K562 (cell line): ENCODE measurements around the gene CHN1. TPM values are rescaled to one million over a fixed set of nuclear protein-coding genes. Genes with fewer than 3 reads are reported as not detected.

Source experiments
- ATAC-seq: fragments of 200-7000 bp; cut with Tn5 transposase; 3 replicates; pipeline ENCODE4 v1.9.1; 2020; ENCODE audit warnings: moderate library complexity
- BruUV-seq: library from RNA; stranded (reverse); fragments of 400-500 nt; replicated peaks from 2 replicates; lab custom pipeline; 2021; lab: Mats Ljungman, UMichigan
- CTCF ChIA-PET: fragments of 300-600 bp; formaldehyde crosslinking; extraction: SDS; loops from one replicate; lab custom pipeline; 2021; ENCODE audit warnings: low intra/inter-chr PET ratio; lab: Yijun Ruan, JAX
- POLR2A ChIA-PET: fragments of 300-600, 350-650 bp; sonication (Branson Sonifier 250); formaldehyde crosslinking; extraction: SDS; loops from one replicate; lab custom pipeline; 2021; ENCODE audit warnings: antibody characterized with exemption, inconsistent platforms; lab: Yijun Ruan, JAX
- DNase-seq, 4 experiments: peaks; one replicate each; pipeline versions ENCODE4 v3.0.0 to v3.0.0-alpha.2; 2011 to 2018; ENCODE audit warnings: low spot score in 3 of 4, mixed read lengths in 3 of 4; ENCODE audit errors: extremely low read depth in 1 of 4
- FAIRE-seq: peaks from 2 replicates; lab custom pipeline; 2011; peaks lifted over from hg19 to GRCh38; lab: Jason Lieb, UNC
- H2AFZ ChIP-seq: 2 replicates; pipeline ENCODE4 v1.6.0; 2011; ENCODE audit warnings: low read depth, low read length, control low read depth, inconsistent platforms
- H3K27ac ChIP-seq: fragments of 200-600 bp; 3 replicates; pipeline ENCODE4 v1.8.0; 2011; ENCODE audit warnings: low read depth, mild to moderate bottlenecking, control low read depth, inconsistent platforms, low read length, moderate library complexity, mixed read lengths; ENCODE audit errors: extremely low read depth
- H3K27me3 ChIP-seq, 2 experiments: fragments of 300-600 bp in 1 of 2; 2 replicates in 1 of 2; 3 replicates in 1 of 2; pipeline versions ENCODE4 v1.6.0 to v1.8.0; 2011; ENCODE audit warnings: inconsistent platforms in 2 of 2, low read length in 2 of 2, mild to moderate bottlenecking in 1 of 2, mixed read lengths in 1 of 2, moderate library complexity in 1 of 2; ENCODE audit not compliant: control insufficient read depth in 2 of 2, insufficient read depth in 2 of 2
- H3K36me3 ChIP-seq: fragments of 300-600 bp; 3 replicates; pipeline ENCODE4 v1.8.0; 2011; ENCODE audit warnings: mild to moderate bottlenecking, low read length, inconsistent platforms; ENCODE audit not compliant: control insufficient read depth, insufficient read depth
- H3K4me1 ChIP-seq, 2 experiments: fragments of 200-600 bp in 1 of 2; replicated peaks in 1 of 2; 2 replicates in 1 of 2; 3 replicates in 1 of 2; pipeline versions ENCODE4 v1.5.1 to v1.8.0; 2011; ENCODE audit warnings: inconsistent platforms in 2 of 2, low read length in 2 of 2, mild to moderate bottlenecking in 1 of 2, mixed read lengths in 1 of 2, moderate library complexity in 1 of 2; ENCODE audit not compliant: control insufficient read depth in 2 of 2, insufficient read depth in 2 of 2
- H3K4me2 ChIP-seq: 2 replicates; pipeline ENCODE4 v1.6.1; 2011; ENCODE audit warnings: low read length, control low read depth, inconsistent platforms, mixed read lengths; ENCODE audit not compliant: insufficient read depth
- H3K4me3 ChIP-seq: fragments of 200-600 bp; sonication (generic), shearing (Covaris generic); 2 replicates; pipeline ENCODE4 v1.5.1; 2016; ENCODE audit warnings: control low read depth, inconsistent platforms
- H3K79me2 ChIP-seq: fragments of 200-600 bp; 3 replicates; pipeline ENCODE4 v1.8.0; 2011; ENCODE audit warnings: low read length, inconsistent platforms; ENCODE audit not compliant: control insufficient read depth, insufficient read depth
- H3K9ac ChIP-seq, 2 experiments: 2 replicates each; pipeline versions ENCODE4 v1.6.0 to v1.6.1; 2011; ENCODE audit warnings: low read depth in 2 of 2, low read length in 2 of 2, control low read depth in 1 of 2, inconsistent platforms in 1 of 2, mild to moderate bottlenecking in 1 of 2, mixed read lengths in 1 of 2; ENCODE audit not compliant: insufficient read depth in 1 of 2
- H3K9me1 ChIP-seq: one replicate; pipeline ENCODE4 v1.6.0; 2011; ENCODE audit warnings: inconsistent platforms, mild to moderate bottlenecking, low read length, moderate library complexity; ENCODE audit not compliant: control insufficient read depth, insufficient read depth
- H3K9me3 ChIP-seq: replicated peaks from 2 replicates; pipeline ENCODE4 v1.5.1; 2011; ENCODE audit warnings: low read depth, low read length, inconsistent platforms; ENCODE audit not compliant: control insufficient read depth, insufficient read depth
- H4K20me1 ChIP-seq: replicated peaks from 2 replicates; pipeline ENCODE4 v1.6.1; 2011; ENCODE audit warnings: low read length, inconsistent platforms, mixed read lengths; ENCODE audit not compliant: control insufficient read depth, insufficient read depth
- CBX8 ChIP-seq: fragments of 200-600 bp; sonication (generic); IDR thresholded peaks from 2 replicates; pipeline ENCODE4 v1.6.1; 2012; ENCODE audit warnings: borderline replicate concordance, mixed run types, low read depth, mild to moderate bottlenecking, moderate library complexity, mixed read lengths, low read length, control low read depth, inconsistent platforms; ENCODE audit not compliant: poor library complexity, severe bottlenecking; ENCODE audit errors: extremely low read depth
- FOS ChIP-seq: IDR thresholded peaks from 3 replicates; pipeline ENCODE4 v1.6.1; 2011; ENCODE audit not compliant: insufficient read length; ENCODE audit errors: extremely low read depth
- FOXJ3 ChIP-seq: sonication (generic); formaldehyde crosslinking; IDR thresholded peaks from 2 replicates; pipeline ENCODE4 v1.4.0; 2020; ENCODE audit warnings: mild to moderate bottlenecking, missing genetic modification reagents
- HNRNPUL1 ChIP-seq: fragments of 200-400 bp; formaldehyde crosslinking; IDR thresholded peaks from 2 replicates; pipeline ENCODE4 v1.6.1; 2017; ENCODE audit warnings: low read length
- HOXB6 ChIP-seq: fragments of 250-450 bp; sonication (Bioruptor Pico); IDR thresholded peaks from 2 replicates; pipeline ENCODE4 v1.5.1; 2022; ENCODE audit warnings: mild to moderate bottlenecking, borderline replicate concordance
- NR2F6 ChIP-seq: fragments of 450-650 bp; formaldehyde crosslinking; IDR thresholded peaks from 2 replicates; pipeline ENCODE4 v1.4.0; 2020; ENCODE audit warnings: mild to moderate bottlenecking
- PTRF ChIP-seq: fragments of 450-650 bp; IDR thresholded peaks from 2 replicates; pipeline ENCODE4 v1.6.1; 2016; ENCODE audit warnings: mild to moderate bottlenecking, missing genetic modification characterization, missing compliant biosample characterization
- RBBP5 ChIP-seq: fragments of 200-600 bp; sonication (generic); IDR thresholded peaks from 2 replicates; pipeline ENCODE4 v1.6.1; 2012; ENCODE audit warnings: borderline replicate concordance, mild to moderate bottlenecking, low read length, control low read depth, inconsistent platforms; ENCODE audit not compliant: insufficient read depth, poor library complexity, severe bottlenecking
- SIN3A ChIP-seq, 2 experiments: fragments of 150-350 bp in 1 of 2; IDR thresholded peaks; 2 replicates each; pipeline ENCODE4 v1.6.1; 2011 to 2016; ENCODE audit warnings: borderline replicate concordance in 2 of 2, low read depth in 2 of 2, low read length in 2 of 2, mild to moderate bottlenecking in 2 of 2, moderate library complexity in 2 of 2; ENCODE audit not compliant: control insufficient read depth in 1 of 2
- TAL1 ChIP-seq: fragments of 450-650 bp; IDR thresholded peaks from 2 replicates; pipeline ENCODE4 v1.6.1; 2016; ENCODE audit warnings: mild to moderate bottlenecking
- U2AF1 ChIP-seq: fragments of 200-400 bp; formaldehyde crosslinking; optimal IDR thresholded peaks from 2 replicates; pipeline ENCODE3; 2017; ENCODE audit warnings: mild to moderate bottlenecking, low read depth, low read length, moderate library complexity
- ZNF124 ChIP-seq: sonication (generic); formaldehyde crosslinking; IDR thresholded peaks from 2 replicates; pipeline ENCODE4 v1.8.1; 2022; ENCODE audit warnings: missing genetic modification reagents
- ZNF174 ChIP-seq: fragments of 250-450 bp; sonication (Bioruptor Pico); IDR thresholded peaks from 2 replicates; pipeline ENCODE4 v1.4.0; 2020; ENCODE audit warnings: mild to moderate bottlenecking
- ZNF175 ChIP-seq: fragments of 200-800 bp; sonication (Bioruptor generic); IDR thresholded peaks from 2 replicates; pipeline ENCODE4 v1.6.1; 2016; ENCODE audit warnings: low read depth, mild to moderate bottlenecking, missing genetic modification characterization, missing compliant biosample characterization
- WGBS: fragments of 100-300 bp; shearing (Covaris generic); methylation state at CpG from one replicate; pipeline ENCODE4 v1.1.6; 2016; ENCODE audit warnings: low coverage, mixed read lengths; ENCODE audit not compliant: insufficient coverage; ENCODE audit errors: missing lambda C conversion rate; 5-methylcytosine and 5-hydroxymethylcytosine counted together
- in situ Hi-C: fragments of 300-500 bp; cut with MboI; formaldehyde crosslinking; loops from 4 replicates; pipeline ENCODE4 v1.15.0; 2018; ENCODE audit warnings: inconsistent platforms, mixed read lengths
- intact Hi-C: fragments of 100-400 bp; cut with micrococcal nuclease; formaldehyde crosslinking; loops from 2 replicates; pipeline ENCODE4 v1.14.2; 2022
- polyA plus RNA-seq, 8 experiments: library from polyadenylated mRNA; depleted of rRNA in 4 of 8; stranded (reverse) in 5 of 8; unstranded in 3 of 8; fragments of >200 nt; fragmentation: Nextera tagmentation in 2 of 8; fragmentation: Illumina TruSeq in 1 of 8; extraction: Ambion mirVana in 2 of 8; extraction: Trizol in 1 of 8; gene quantifications; 2 replicates each; pipeline versions ENCODE4 v1.2.1 to v1.2.3, GENCODE V29; 2011 to 2014; ENCODE audit warnings: inconsistent platforms in 1 of 8, missing spikeins in 1 of 8
- total RNA-seq, 7 experiments: library from RNA; depleted of rRNA in 6 of 7; stranded (reverse); fragments of >200 nt in 6 of 7; fragmentation: Illumina TruSeq in 2 of 7; extraction: Trizol in 2 of 7; gene quantifications; 2 replicates each; pipeline versions ENCODE4 v1.2.1 to v1.2.3, GENCODE V29; 2011 to 2021; ENCODE audit warnings: low replicate concordance in 1 of 7
- TF ChIP-seq, protein P1 (sequence below): fragments of 250-450 bp; sonication (Bioruptor Pico); IDR thresholded peaks from 2 replicates; pipeline ENCODE4 v1.4.0; 2020; ENCODE audit warnings: mild to moderate bottlenecking, moderate library complexity, borderline replicate concordance
- TF ChIP-seq, protein P2 (sequence below): sonication (generic); formaldehyde crosslinking; IDR thresholded peaks from 2 replicates; pipeline ENCODE4 v1.8.0; 2022; ENCODE audit warnings: missing genetic modification reagents, mild to moderate bottlenecking, moderate library complexity, borderline replicate concordance

CHN1 gene
- total and polyA plus RNA-seq, 9 of the 15 experiments (the other 6 are each of a cell fraction or from before 2014, with no cell fraction given), result 0.17 to 2.0 (median 0.87) TPM

DNA sequence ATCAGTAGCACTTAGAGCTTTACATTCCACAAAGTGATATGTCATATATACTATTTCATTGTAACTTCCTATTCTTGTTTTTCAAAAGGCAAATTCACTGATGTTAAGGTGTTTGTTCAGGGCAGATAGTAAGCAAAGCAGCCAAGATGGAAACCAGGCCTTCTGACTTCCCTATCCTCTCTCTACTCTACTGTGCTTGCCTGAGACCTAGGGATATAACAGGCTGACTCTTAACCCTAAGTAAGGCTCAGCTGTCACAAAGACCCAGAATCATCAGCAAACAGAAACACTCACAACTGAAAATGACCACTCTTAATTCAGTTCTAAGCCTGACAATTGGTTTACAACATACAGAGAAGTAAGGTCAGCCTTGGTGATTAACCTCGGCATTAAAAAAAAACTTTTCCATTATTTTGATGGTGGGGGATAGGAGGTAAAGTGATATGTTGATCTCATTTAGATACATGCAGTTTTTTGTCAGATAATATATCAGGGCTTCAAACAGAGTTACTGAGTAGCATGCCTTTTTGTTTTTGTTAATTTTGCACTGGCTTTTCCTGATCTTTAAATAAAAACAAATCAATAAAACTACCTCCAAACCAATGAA lies 145.5 kb downstream of the CHN1 start:
- Histone ChIP-seq H4K20me1 (no peaks in the 10 kb centered on the region), H3K36me3 (no peaks in the 10 kb centered on the region), H2AFZ (no peak overlapping the region), H3K4me1 (no peaks in the 10 kb centered on the region), H3K4me3 (no peak overlapping the region), H3K27ac (no peak overlapping the region), H3K9me3 (no peaks in the 10 kb centered on the region), H3K9me1 (no peaks in the 10 kb centered on the region), H3K9ac (no peak overlapping the region), H3K79me2 (no peaks in the 10 kb centered on the region), H3K27me3 (no peaks in the 10 kb centered on the region), H3K4me2 (no peak overlapping the region)
- no peak for FAIRE-seq
- ATAC-seq, result no peak
- ChIA-PET CTCF (no interaction called here), POLR2A (interaction anchor here (0.7 kb wide), 1 partner anchor 1486 kb away, joined by 3 read pairs; no protein-coding TSS in a partner anchor)
- intact Hi-C loops, result no loop called here
- no TSS peak for BruUV-seq
- WGBS, result 0% methylated on average over 1 of the region's 1 CpG
- TF ChIP-seq CBX8 (no peak), U2AF1 (no peak), SIN3A (IDR thresholded peaks at IDR 0.05; ENCODE audit: borderline replicate concordance in 2 of 2, control insufficient read depth in 1 of 2, low read depth in 2 of 2, low read length in 2 of 2) (no peak), PTRF (tag) (no peak), RBBP5 (no peak), ZNF174 (CRISPR knock-in tag) (no peak), TAL1 (no peak), HNRNPUL1 (no peak), ZNF124 (CRISPR knock-in tag) (no peak), HOXB6 (CRISPR knock-in tag) (no peak), NR2F6 (CRISPR knock-in tag) (no peak), FOXJ3 (CRISPR knock-in tag) (no peak), ZNF175 (CRISPR knock-in tag) (no peak), FOS (no peak)
- TF ChIP-seq, protein P1, sequence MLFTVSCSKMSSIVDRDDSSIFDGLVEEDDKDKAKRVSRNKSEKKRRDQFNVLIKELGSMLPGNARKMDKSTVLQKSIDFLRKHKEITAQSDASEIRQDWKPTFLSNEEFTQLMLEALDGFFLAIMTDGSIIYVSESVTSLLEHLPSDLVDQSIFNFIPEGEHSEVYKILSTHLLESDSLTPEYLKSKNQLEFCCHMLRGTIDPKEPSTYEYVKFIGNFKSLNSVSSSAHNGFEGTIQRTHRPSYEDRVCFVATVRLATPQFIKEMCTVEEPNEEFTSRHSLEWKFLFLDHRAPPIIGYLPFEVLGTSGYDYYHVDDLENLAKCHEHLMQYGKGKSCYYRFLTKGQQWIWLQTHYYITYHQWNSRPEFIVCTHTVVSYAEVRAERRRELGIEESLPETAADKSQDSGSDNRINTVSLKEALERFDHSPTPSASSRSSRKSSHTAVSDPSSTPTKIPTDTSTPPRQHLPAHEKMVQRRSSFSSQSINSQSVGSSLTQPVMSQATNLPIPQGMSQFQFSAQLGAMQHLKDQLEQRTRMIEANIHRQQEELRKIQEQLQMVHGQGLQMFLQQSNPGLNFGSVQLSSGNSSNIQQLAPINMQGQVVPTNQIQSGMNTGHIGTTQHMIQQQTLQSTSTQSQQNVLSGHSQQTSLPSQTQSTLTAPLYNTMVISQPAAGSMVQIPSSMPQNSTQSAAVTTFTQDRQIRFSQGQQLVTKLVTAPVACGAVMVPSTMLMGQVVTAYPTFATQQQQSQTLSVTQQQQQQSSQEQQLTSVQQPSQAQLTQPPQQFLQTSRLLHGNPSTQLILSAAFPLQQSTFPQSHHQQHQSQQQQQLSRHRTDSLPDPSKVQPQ (CRISPR knock-in tag), result no peak
- TF ChIP-seq, protein P2, sequence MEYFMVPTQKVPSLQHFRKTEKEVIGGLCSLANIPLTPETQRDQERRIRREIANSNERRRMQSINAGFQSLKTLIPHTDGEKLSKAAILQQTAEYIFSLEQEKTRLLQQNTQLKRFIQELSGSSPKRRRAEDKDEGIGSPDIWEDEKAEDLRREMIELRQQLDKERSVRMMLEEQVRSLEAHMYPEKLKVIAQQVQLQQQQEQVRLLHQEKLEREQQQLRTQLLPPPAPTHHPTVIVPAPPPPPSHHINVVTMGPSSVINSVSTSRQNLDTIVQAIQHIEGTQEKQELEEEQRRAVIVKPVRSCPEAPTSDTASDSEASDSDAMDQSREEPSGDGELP, result no peak
- DNase-seq, result no peak
- in situ Hi-C loops, result no loop called here
